ENCODE measurements around the gene CBARP.

Gene CBARP

GRCh38 chr19:1237027-1237659, 662 bp downstream of the CBARP start:
- H3K36me3 ChIP-seq (ENCODE audit: insufficient read depth, low read length), result peaks cover 27% of the 10 kb centered on the region
- peaks cover 38% of the 10 kb centered on the region for H3K4me1 ChIP-seq (ENCODE audit: control insufficient read depth, insufficient read depth, low read length)
- H3K4me2 ChIP-seq (ENCODE audit: low read length), result peak overlapping the region; percentile 93
- peak overlapping the region; percentile 87 for H3K4me3 ChIP-seq (ENCODE audit: low read length)
- H3K9me3 ChIP-seq (replicated peaks; ENCODE audit: low read length), result no peaks in the 10 kb centered on the region
- H3K27me3 ChIP-seq (ENCODE audit: control insufficient read depth, insufficient read depth, low read length), result no peaks in the 10 kb centered on the region
- H3K9ac ChIP-seq (ENCODE audit: low read depth, low read length), result peak overlapping the region; percentile 78

GRCh38 chr19:1236576-1236975, 1.2 kb downstream of the CBARP start:
- H3K4me1 ChIP-seq (ENCODE audit: control insufficient read depth, insufficient read depth, low read length), result peaks cover 36% of the 10 kb centered on the region
- H3K36me3 ChIP-seq (ENCODE audit: insufficient read depth, low read length), result peaks cover 29% of the 10 kb centered on the region
- H3K9ac ChIP-seq (ENCODE audit: low read depth, low read length), result peak overlapping the region; percentile 78
- no peaks in the 10 kb centered on the region for H3K9me3 ChIP-seq (replicated peaks; ENCODE audit: low read length)
- H3K4me3 ChIP-seq (ENCODE audit: low read length), result peak overlapping the region; percentile 87
- no peaks in the 10 kb centered on the region for H3K27me3 ChIP-seq (ENCODE audit: control insufficient read depth, insufficient read depth, low read length)
- peak overlapping the region; percentile 93 for H3K4me2 ChIP-seq (ENCODE audit: low read length)

GRCh38 chr19:1235625-1236538, 1.9 kb downstream of the CBARP start:
- H3K27me3 ChIP-seq (ENCODE audit: control insufficient read depth, insufficient read depth, low read length), result no peaks in the 10 kb centered on the region
- peaks cover 31% of the 10 kb centered on the region for H3K4me1 ChIP-seq (ENCODE audit: control insufficient read depth, insufficient read depth, low read length)
- H3K4me2 ChIP-seq (ENCODE audit: low read length), result peak overlapping the region; percentile 93
- H3K9ac ChIP-seq (ENCODE audit: low read depth, low read length), result peak overlapping the region; percentile 68
- peak overlapping the region; percentile 66 for H3K4me3 ChIP-seq (ENCODE audit: low read length)
- H3K36me3 ChIP-seq (ENCODE audit: insufficient read depth, low read length), result peaks cover 30% of the 10 kb centered on the region
- no peaks in the 10 kb centered on the region for H3K9me3 ChIP-seq (replicated peaks; ENCODE audit: low read length)

GRCh38 chr19:1234955-1235380, 2.8 kb downstream of the CBARP start:
- Histone ChIP-seq H3K36me3 (ENCODE audit: insufficient read depth, low read length) (peaks cover 30% of the 10 kb centered on the region), H3K4me2 (ENCODE audit: low read length) (no peak overlapping the region)

GRCh38 chr19:1234051-1234954, 3.5 kb downstream of the CBARP start:
- Histone ChIP-seq H3K4me1 (ENCODE audit: control insufficient read depth, insufficient read depth, low read length) (peaks cover 23% of the 10 kb centered on the region), H3K9ac (ENCODE audit: low read depth, low read length) (no peak overlapping the region), H3K9me3 (replicated peaks; ENCODE audit: low read length) (no peaks in the 10 kb centered on the region), H3K4me2 (ENCODE audit: low read length) (no peak overlapping the region), H3K4me3 (ENCODE audit: low read length) (no peak overlapping the region), H3K36me3 (ENCODE audit: insufficient read depth, low read length) (peaks cover 30% of the 10 kb centered on the region), H3K27me3 (ENCODE audit: control insufficient read depth, insufficient read depth, low read length) (no peaks in the 10 kb centered on the region)

More at GRCh38 chr19:1234955-1235380, 2.8 kb downstream of the CBARP start:
- H3K9me3 ChIP-seq (replicated peaks; ENCODE audit: low read length), result no peaks in the 10 kb centered on the region
- no peak overlapping the region for H3K4me3 ChIP-seq (ENCODE audit: low read length)
- H3K9ac ChIP-seq (ENCODE audit: low read depth, low read length), result no peak overlapping the region
- H3K4me1 ChIP-seq (ENCODE audit: control insufficient read depth, insufficient read depth, low read length), result peaks cover 27% of the 10 kb centered on the region
- H3K27me3 ChIP-seq (ENCODE audit: control insufficient read depth, insufficient read depth, low read length), result no peaks in the 10 kb centered on the region

- H3K4me3 ChIP-seq (ENCODE audit: low read length), result no peak overlapping the region
- H3K27me3 ChIP-seq (ENCODE audit: control insufficient read depth, insufficient read depth, low read length), result no peaks in the 10 kb centered on the region
- no peak overlapping the region for H3K4me2 ChIP-seq (ENCODE audit: low read length)
- H3K4me1 ChIP-seq (ENCODE audit: control insufficient read depth, insufficient read depth, low read length), result peaks cover 23% of the 10 kb centered on the region
- no peak overlapping the region for H3K9ac ChIP-seq (ENCODE audit: low read depth, low read length)
- no peaks in the 10 kb centered on the region for H3K9me3 ChIP-seq (replicated peaks; ENCODE audit: low read length)
- H3K36me3 ChIP-seq (ENCODE audit: insufficient read depth, low read length), result peaks cover 32% of the 10 kb centered on the region
These were observed 4.6 kb downstream of the CBARP start for GRCh38 chr19:1233115-1233667.

GRCh38 chr19:1232652-1233072, 5.1 kb downstream of the CBARP start:
- peaks cover 34% of the 10 kb centered on the region for H3K36me3 ChIP-seq (ENCODE audit: insufficient read depth, low read length)
- peak overlapping the region; percentile 33 for H3K4me2 ChIP-seq (ENCODE audit: low read length)
- H3K9ac ChIP-seq (ENCODE audit: low read depth, low read length), result no peak overlapping the region
- peaks cover 23% of the 10 kb centered on the region for H3K4me1 ChIP-seq (ENCODE audit: control insufficient read depth, insufficient read depth, low read length)
- H3K4me3 ChIP-seq (ENCODE audit: low read length), result no peak overlapping the region
- H3K9me3 ChIP-seq (replicated peaks; ENCODE audit: low read length), result no peaks in the 10 kb centered on the region
- no peaks in the 10 kb centered on the region for H3K27me3 ChIP-seq (ENCODE audit: control insufficient read depth, insufficient read depth, low read length)

- Histone ChIP-seq H3K36me3 (ENCODE audit: insufficient read depth, low read length) (peaks cover 38% of the 10 kb centered on the region), H3K27me3 (ENCODE audit: control insufficient read depth, insufficient read depth, low read length) (no peaks in the 10 kb centered on the region), H3K9ac (ENCODE audit: low read depth, low read length) (no peak overlapping the region), H3K4me3 (ENCODE audit: low read length) (no peak overlapping the region), H3K4me2 (ENCODE audit: low read length) (peak overlapping the region; percentile 33), H3K9me3 (replicated peaks; ENCODE audit: low read length) (no peaks in the 10 kb centered on the region), H3K4me1 (ENCODE audit: control insufficient read depth, insufficient read depth, low read length) (peaks cover 23% of the 10 kb centered on the region)
These were observed 5.8 kb downstream of the CBARP start for GRCh38 chr19:1231729-1232637.

- Histone ChIP-seq H3K4me3 (ENCODE audit: low read length) (no peak overlapping the region), H3K9me3 (replicated peaks; ENCODE audit: low read length) (no peaks in the 10 kb centered on the region), H3K9ac (ENCODE audit: low read depth, low read length) (no peak overlapping the region), H3K4me2 (ENCODE audit: low read length) (no peak overlapping the region), H3K4me1 (ENCODE audit: control insufficient read depth, insufficient read depth, low read length) (peaks cover 17% of the 10 kb centered on the region), H3K36me3 (ENCODE audit: insufficient read depth, low read length) (peaks cover 43% of the 10 kb centered on the region), H3K27me3 (ENCODE audit: control insufficient read depth, insufficient read depth, low read length) (no peaks in the 10 kb centered on the region)
These were observed 6.9 kb downstream of the CBARP start for GRCh38 chr19:1230783-1231489.
